Amniotic stem cell (primary cell): Measurements from ENCODE around the gene LIG4.
"Not testable (repeated sequence)": the region's sequence is repeated elsewhere in the genome, so short reads cannot be mapped to it uniquely, and the experiment has no call there.

Experiments used
- DNase-seq: peaks from one replicate; lab custom pipeline; 2025; lab: John Stamatoyannopoulos, UW

LIG4 gene

GRCh38 chr13:108215436-108215835, at the start of gene LIG4:
Gene LIG4 (minus strand): TSS chr13:108215536. CDS start chr13:108211268, 4,268 bp downstream.
- peak; percentile 83 for DNase-seq

- DNase-seq, result no peak
These were observed 48.5 kb upstream of the LIG4 start for GRCh38 chr13:108263621-108264355.

GRCh38 chr13:108257248-108257647, 41.9 kb upstream of the LIG4 start:
- DNase-seq, result no peak

- no peak for DNase-seq
These were observed 33.8 kb upstream of the LIG4 start for GRCh38 chr13:108249150-108249549.

- no peak for DNase-seq
These were observed 15.0 kb upstream of the LIG4 start for GRCh38 chr13:108230377-108230776.

- peak; percentile 11 for DNase-seq
These were observed 12.4 kb upstream of the LIG4 start for GRCh38 chr13:108227651-108228272.

GRCh38 chr13:108226184-108226583, 10.8 kb upstream of the LIG4 start:
- no peak for DNase-seq

- DNase-seq, result no peak
These were observed 10.1 kb upstream of the LIG4 start for GRCh38 chr13:108225440-108225839.

GRCh38 chr13:108223687-108224503, 8.6 kb upstream of the LIG4 start:
- DNase-seq, result no peak

GRCh38 chr13:108220041-108220440, 4.7 kb upstream of the LIG4 start:
- DNase-seq, result no peak

- peak; percentile 47 for DNase-seq
These were observed 3.0 kb upstream of the LIG4 start, which contains the start of gene ABHD13 for GRCh38 chr13:108218044-108218974. Gene ABHD13 (plus strand): TSS chr13:108218392. CDS start chr13:108229219, 10,827 bp downstream.

GRCh38 chr13:108217307-108218043, 2.1 kb upstream of the LIG4 start:
- DNase-seq, result not testable (repeated sequence)

- DNase-seq, result no peak
These were observed 680 bp downstream of the LIG4 start for GRCh38 chr13:108214441-108215271.

- no peak for DNase-seq
These were observed 1.4 kb downstream of the LIG4 start for GRCh38 chr13:108213946-108214345.

GRCh38 chr13:108212886-108213285, 2.5 kb downstream of the LIG4 start:
- no peak for DNase-seq

GRCh38 chr13:108210551-108210950, 4.8 kb downstream of the LIG4 start:
- no peak for DNase-seq

- DNase-seq, result no peak
These were observed 14.4 kb downstream of the LIG4 start for GRCh38 chr13:108200781-108201398.

GRCh38 chr13:108195861-108196260, 19.5 kb downstream of the LIG4 start:
- no peak for DNase-seq

GRCh38 chr13:108195146-108195545, 20.2 kb downstream of the LIG4 start:
- DNase-seq, result no peak
